ENCODE results near the gene NPAS2.

DNA sequence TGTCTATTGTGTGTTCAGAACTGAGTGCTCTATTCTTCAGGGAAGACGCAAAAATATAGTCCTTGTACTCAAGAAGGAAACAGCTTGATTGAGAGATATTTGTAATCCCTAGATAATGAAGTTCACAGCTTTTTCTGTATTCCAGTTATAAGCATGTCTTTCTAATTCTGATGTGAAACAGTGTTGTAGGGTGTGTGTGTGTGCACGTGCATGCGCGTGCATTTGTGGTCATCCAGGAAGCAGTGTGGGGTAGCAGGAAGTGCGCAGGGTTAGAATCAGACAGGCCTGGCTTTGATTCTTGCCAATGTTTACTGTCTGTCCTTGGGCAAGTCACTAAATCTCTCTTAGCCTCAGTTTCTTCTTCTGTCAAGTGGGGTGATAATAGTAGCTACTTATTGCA lies 87.9 kb downstream of the NPAS2 start:
- TF ChIP-seq CTCF (conservative IDR thresholded peaks at IDR 0.05 in 1 of 2, IDR thresholded peaks at IDR 0.05 in 1 of 2; ENCODE audit: low read depth in 1 of 2, low read length in 2 of 2) (no peak), EZH2 (IDR thresholded peaks at IDR 0.05; ENCODE audit: low read length, missing control alignments) (no peak)
